Liver (tissue), 9 donors: Measurements from ENCODE around the gene DNAJB13. TPM values are rescaled to one million over a fixed set of nuclear protein-coding genes. Genes with fewer than 3 reads are reported as not detected.

Experiments used
- DNase-seq: peaks from one replicate; pipeline ENCODE4 v3.0.0-alpha.2; 2017; ENCODE audit warnings: low spot score
- H3K27ac ChIP-seq, 2 donors: one replicate each; pipeline ENCODE4 v1.7.0; 2013; ENCODE audit warnings: inconsistent platforms in 2 of 2, low read length in 2 of 2, control low read depth in 1 of 2, low read depth in 1 of 2, mild to moderate bottlenecking in 1 of 2
- H3K27me3 ChIP-seq, 4 donors: one replicate each; pipeline versions ENCODE4 v1.6.1 to v1.7.0; 2013; ENCODE audit warnings: low read length in 3 of 4, inconsistent platforms in 1 of 4, mild to moderate bottlenecking in 1 of 4, moderate library complexity in 1 of 4; ENCODE audit not compliant: control insufficient read depth in 4 of 4, insufficient read depth in 4 of 4
- H3K36me3 ChIP-seq, 4 donors: one replicate each; pipeline versions ENCODE4 v1.6.1 to v1.7.0; 2013; ENCODE audit warnings: low read length in 3 of 4, mild to moderate bottlenecking in 3 of 4, low read depth in 1 of 4, moderate library complexity in 1 of 4; ENCODE audit not compliant: control insufficient read depth in 4 of 4, insufficient read depth in 3 of 4
- H3K4me1 ChIP-seq, 4 donors: one replicate each; pipeline versions ENCODE4 v1.6.1 to v1.7.0; 2013; ENCODE audit warnings: low read length in 3 of 4, mild to moderate bottlenecking in 3 of 4, moderate library complexity in 1 of 4; ENCODE audit not compliant: control insufficient read depth in 4 of 4, insufficient read depth in 4 of 4
- H3K4me3 ChIP-seq, 3 donors: one replicate each; pipeline versions ENCODE4 v1.6.1 to v1.7.0; 2013; ENCODE audit warnings: low read length in 3 of 3, control low read depth in 1 of 3, low read depth in 1 of 3, mild to moderate bottlenecking in 1 of 3
- H3K9ac ChIP-seq, 2 donors: one replicate each; pipeline ENCODE4 v1.7.0; 2013; ENCODE audit warnings: low read length in 2 of 2, mild to moderate bottlenecking in 2 of 2, moderate library complexity in 2 of 2, control low read depth in 1 of 2, low read depth in 1 of 2
- H3K9me3 ChIP-seq, 4 donors: one replicate each; pipeline versions ENCODE4 v1.6.1 to v1.7.0; 2013; ENCODE audit warnings: low read length in 3 of 4; ENCODE audit not compliant: control insufficient read depth in 4 of 4
- ATF3 ChIP-seq: IDR thresholded peaks from 2 replicates; pipeline ENCODE4 v1.6.1; 2016; ENCODE audit warnings: antibody characterized with exemption
- CTCF ChIP-seq: fragments of 150-350 bp; IDR thresholded peaks from 2 replicates; pipeline ENCODE4 v1.5.1; 2017; ENCODE audit warnings: improper control_type of control experiment, low read depth, low read length; ENCODE audit not compliant: missing input control
- EGR1 ChIP-seq, 2 donors: IDR thresholded peaks; 2 replicates each; pipeline ENCODE4 v1.6.1; 2016 to 2018; ENCODE audit warnings: antibody characterized with exemption in 2 of 2, low read depth in 2 of 2
- FOXA1 ChIP-seq: IDR thresholded peaks from 2 replicates; pipeline ENCODE4 v1.6.1; 2016; ENCODE audit warnings: antibody characterized with exemption
- FOXA2 ChIP-seq: IDR thresholded peaks from 2 replicates; pipeline ENCODE4 v1.6.1; 2016; ENCODE audit warnings: antibody characterized with exemption
- GABPA ChIP-seq, 2 donors: IDR thresholded peaks in 1 of 2; conservative IDR thresholded peaks in 1 of 2; 2 replicates each; pipeline ENCODE4 v1.6.1; 2016; ENCODE audit warnings: antibody characterized with exemption in 2 of 2, mild to moderate bottlenecking in 1 of 2, moderate library complexity in 1 of 2
- HNF4A ChIP-seq, 2 donors: conservative IDR thresholded peaks; 2 replicates each; pipeline ENCODE4 v1.6.1; 2016; ENCODE audit warnings: antibody characterized with exemption in 2 of 2, mild to moderate bottlenecking in 2 of 2
- HNF4G ChIP-seq: IDR thresholded peaks from 2 replicates; pipeline ENCODE4 v1.6.1; 2016; ENCODE audit warnings: antibody characterized with exemption
- JUND ChIP-seq, 2 donors: IDR thresholded peaks; 2 replicates each; pipeline ENCODE4 v1.6.1; 2016; ENCODE audit warnings: antibody characterized with exemption in 2 of 2
- MAX ChIP-seq: IDR thresholded peaks from 2 replicates; pipeline ENCODE4 v1.6.1; 2016; ENCODE audit warnings: antibody characterized with exemption
- NR2F2 ChIP-seq: IDR thresholded peaks from 2 replicates; pipeline ENCODE4 v1.6.1; 2016; ENCODE audit warnings: antibody characterized with exemption
- RAD21 ChIP-seq, 2 donors: IDR thresholded peaks; 2 replicates each; pipeline ENCODE4 v1.6.1; 2016; ENCODE audit warnings: antibody characterized with exemption in 2 of 2, mild to moderate bottlenecking in 2 of 2
- REST ChIP-seq: IDR thresholded peaks from 2 replicates; pipeline ENCODE4 v1.6.1; 2016; ENCODE audit warnings: antibody characterized with exemption, mild to moderate bottlenecking
- RXRA ChIP-seq, 2 donors: IDR thresholded peaks; 2 replicates each; pipeline ENCODE4 v1.6.1; 2017 to 2018; ENCODE audit warnings: antibody characterized with exemption in 2 of 2, mild to moderate bottlenecking in 1 of 2
- SP1 ChIP-seq: IDR thresholded peaks from 2 replicates; pipeline ENCODE4 v1.6.1; 2018; ENCODE audit warnings: antibody characterized with exemption, mild to moderate bottlenecking
- TAF1 ChIP-seq: conservative IDR thresholded peaks from 2 replicates; pipeline ENCODE4 v1.6.1; 2016; ENCODE audit warnings: antibody characterized with exemption, mild to moderate bottlenecking
- YY1 ChIP-seq: IDR thresholded peaks from 2 replicates; pipeline ENCODE4 v1.6.1; 2016; ENCODE audit warnings: antibody characterized with exemption, mild to moderate bottlenecking
- ZBTB33 ChIP-seq: IDR thresholded peaks from 2 replicates; pipeline ENCODE4 v1.6.1; 2016; ENCODE audit warnings: antibody characterized with exemption
- WGBS: extraction: QIAGEN DNeasy Blood & Tissue Kit; methylation state at CpG from one replicate; pipeline ENCODE4 v1.1.7; 2013; 5-methylcytosine and 5-hydroxymethylcytosine counted together
- polyA plus RNA-seq, 2 donors: library from polyadenylated mRNA; stranded (reverse) in 1 of 2; unstranded in 1 of 2; fragments of 200-250 nt in 1 of 2; fragments of >200 nt in 1 of 2; fragmentation: Nextera tagmentation in 1 of 2; extraction: Ambion mirVana in 1 of 2; gene quantifications; one replicate each; pipeline versions ENCODE4 v1.2.1 to v1.2.3, GENCODE V29; 2013 to 2015
- total RNA-seq, 2 donors: library from RNA; depleted of rRNA; stranded (reverse); fragments of >200 nt; gene quantifications; one replicate each; pipeline ENCODE4 v1.2.3, GENCODE V29; 2014
- donor health status: healthy.
- donor health status: healthy.
- donor health status: healthy.
- donor health status: healthy.
- donor health status: healthy.

DNAJB13 gene
- total and polyA plus RNA-seq, 4 donors, result 0.08 TPM; not detected in 3

GRCh38 chr11:74002832-74003231, 52.0 kb downstream of the DNAJB13 start:
- no peak overlapping the region for H3K27ac ChIP-seq
- WGBS, result 97% methylated on average over 4 of the region's 4 CpGs
- no peaks in the 10 kb centered on the region for H3K9me3 ChIP-seq
- no peak for TF ChIP-seq ZBTB33
- TF ChIP-seq FOXA2, result no peak
- TF ChIP-seq NR2F2, result no peak
- TF ChIP-seq TAF1, result no peak
- TF ChIP-seq YY1, result no peak
- no peak for TF ChIP-seq CTCF
- H3K4me3 ChIP-seq, result no peak overlapping the region
- H3K27me3 ChIP-seq, result no peaks in the 10 kb centered on the region
- DNase-seq, result peak; percentile 21
- H3K36me3 ChIP-seq, result peaks cover 0 to 5% (median 0%) of the 10 kb centered on the region in 4 donors
- H3K9ac ChIP-seq, result no peak overlapping the region
- H3K4me1 ChIP-seq, result peaks cover 0 to 5% (median 3%) of the 10 kb centered on the region in 4 donors

GRCh38 chr11:74004046-74004695, 53.3 kb downstream of the DNAJB13 start:
- Histone ChIP-seq H3K27ac (no peak overlapping the region), H3K36me3 (peaks cover 0 to 5% (median 0%) of the 10 kb centered on the region in 4 donors), H3K4me3 (no peak overlapping the region), H3K9ac (no peak overlapping the region), H3K27me3 (no peaks in the 10 kb centered on the region), H3K4me1 (peaks cover 0 to 5% (median 3%) of the 10 kb centered on the region in 4 donors), H3K9me3 (no peaks in the 10 kb centered on the region)
- TF ChIP-seq JUND (IDR thresholded peaks at IDR 0.05) (no peak), CTCF (no peak), HNF4G (no peak), RAD21 (IDR thresholded peaks at IDR 0.05) (no peak), MAX (no peak), FOXA1 (no peak), NR2F2 (no peak), ZBTB33 (no peak), HNF4A (conservative IDR thresholded peaks at IDR 0.05) (no peak), TAF1 (no peak), FOXA2 (no peak), EGR1 (IDR thresholded peaks at IDR 0.05; ENCODE audit: low read depth in 2 of 2) (no peak), SP1 (no peak), ATF3 (no peak), RXRA (IDR thresholded peaks at IDR 0.05) (no peak), GABPA (IDR thresholded peaks at IDR 0.05 in 1 of 2, conservative IDR thresholded peaks at IDR 0.05 in 1 of 2) (no peak), YY1 (no peak), REST (no peak)
- DNase-seq, result no peak
- 94% methylated on average over 6 of the region's 6 CpGs for WGBS
